ENCODE data around the gene FUT3. TPM values are rescaled to one million over a fixed set of nuclear protein-coding genes. Genes with fewer than 3 reads are reported as not detected.

The FUT3 gene
- total RNA-seq, 2 donors from 2014 or later: 1.3 TPM; not detected in 1

GRCh38 chr19:5827342-5827890, 23.8 kb downstream of the FUT3 start:
- 22 to 74% methylated on average over 9 to 32 of the region's 37 CpGs for WGBS, 2 experiments (ENCODE audit: insufficient coverage in 1 of 2, insufficient read length in 1 of 2)
- Mint-ChIP-seq H3K27ac (peak overlapping the region; percentile 84), H3K27me3 (ENCODE audit: insufficient read depth) (peaks cover 5% of the 10 kb centered on the region), H3K36me3 (ENCODE audit: low read depth) (no peaks in the 10 kb centered on the region), H3K4me3 (peak overlapping the region; percentile 88), H3K9me3 (no peaks in the 10 kb centered on the region), H3K4me1 (no peaks in the 10 kb centered on the region)
- H3K9me3 ChIP-seq (ENCODE audit: control insufficient read depth, low read length): no peaks in the 10 kb centered on the region
- no peaks in the 10 kb centered on the region for H3K36me3 ChIP-seq (ENCODE audit: control insufficient read depth, insufficient read depth, low read length)
- no peak for DNase-seq
- peak overlapping the region; percentile 32 for H3K27ac ChIP-seq (ENCODE audit: low read depth, low read length)
- H3K4me1 ChIP-seq (ENCODE audit: control insufficient read depth, insufficient read depth, low read length): no peaks in the 10 kb centered on the region
- no peaks in the 10 kb centered on the region for H3K27me3 ChIP-seq (ENCODE audit: control insufficient read depth, insufficient read depth, low read length, poor library complexity, severe bottlenecking)
- no peak overlapping the region for H3K9ac ChIP-seq (ENCODE audit: extremely low read depth, low read length, poor library complexity, severe bottlenecking)
- TF ChIP-seq CTCF (conservative IDR thresholded peaks at IDR 0.05): no peak
- H3K4me3 ChIP-seq (ENCODE audit: low read length): peak overlapping the region; percentile 96

- H3K36me3 ChIP-seq (ENCODE audit: control insufficient read depth, insufficient read depth, low read length): no peaks in the 10 kb centered on the region
- no peaks in the 10 kb centered on the region for H3K36me3 Mint-ChIP-seq (ENCODE audit: low read depth)
- peak overlapping the region; percentile 84 for H3K27ac Mint-ChIP-seq
- H3K9me3 Mint-ChIP-seq: no peaks in the 10 kb centered on the region
- no peak overlapping the region for H3K9ac ChIP-seq (ENCODE audit: extremely low read depth, low read length, poor library complexity, severe bottlenecking)
- H3K4me1 ChIP-seq (ENCODE audit: control insufficient read depth, insufficient read depth, low read length): no peaks in the 10 kb centered on the region
- H3K9me3 ChIP-seq (ENCODE audit: control insufficient read depth, low read length): no peaks in the 10 kb centered on the region
- no peaks in the 10 kb centered on the region for H3K27me3 Mint-ChIP-seq (ENCODE audit: insufficient read depth)
- H3K4me3 ChIP-seq (ENCODE audit: low read length): peak overlapping the region; percentile 73
- no peaks in the 10 kb centered on the region for H3K4me1 Mint-ChIP-seq
- peak overlapping the region; percentile 88 for H3K4me3 Mint-ChIP-seq
- H3K27ac ChIP-seq (ENCODE audit: low read depth, low read length): no peak overlapping the region
- peak; percentile 90 for DNase-seq
- 43 to 51% methylated on average over 16 to 24 of the region's 24 CpGs for WGBS, 2 experiments (ENCODE audit: insufficient coverage in 1 of 2, insufficient read length in 1 of 2)
- H3K27me3 ChIP-seq (ENCODE audit: control insufficient read depth, insufficient read depth, low read length, poor library complexity, severe bottlenecking): no peaks in the 10 kb centered on the region
- peak; percentile 27 for TF ChIP-seq CTCF (conservative IDR thresholded peaks at IDR 0.05)
Measured at GRCh38 chr19:5826531-5827341, 24.5 kb downstream of the FUT3 start.

GRCh38 chr19:5825178-5825577, 26.1 kb downstream of the FUT3 start:
- Histone ChIP-seq H3K27ac (ENCODE audit: low read depth, low read length) (no peak overlapping the region), H3K27me3 (ENCODE audit: control insufficient read depth, insufficient read depth, low read length, poor library complexity, severe bottlenecking) (no peaks in the 10 kb centered on the region), H3K4me3 (ENCODE audit: low read length) (no peak overlapping the region), H3K36me3 (ENCODE audit: control insufficient read depth, insufficient read depth, low read length) (no peaks in the 10 kb centered on the region), H3K9me3 (ENCODE audit: control insufficient read depth, low read length) (no peaks in the 10 kb centered on the region), H3K9ac (ENCODE audit: extremely low read depth, low read length, poor library complexity, severe bottlenecking) (no peak overlapping the region), H3K4me1 (ENCODE audit: control insufficient read depth, insufficient read depth, low read length) (no peaks in the 10 kb centered on the region)
- no peak for TF ChIP-seq CTCF (conservative IDR thresholded peaks at IDR 0.05)
- H3K4me3 Mint-ChIP-seq: no peak overlapping the region
- 95 to 96% methylated on average over 16 to 21 of the region's 21 CpGs for WGBS, 2 experiments (ENCODE audit: insufficient coverage in 1 of 2, insufficient read length in 1 of 2)
- H3K4me1 Mint-ChIP-seq: no peaks in the 10 kb centered on the region
- H3K36me3 Mint-ChIP-seq (ENCODE audit: low read depth): peaks cover 2% of the 10 kb centered on the region
- no peak overlapping the region for H3K27ac Mint-ChIP-seq
- no peaks in the 10 kb centered on the region for H3K27me3 Mint-ChIP-seq (ENCODE audit: insufficient read depth)
- DNase-seq: no peak
- H3K9me3 Mint-ChIP-seq: peaks cover 2% of the 10 kb centered on the region
